ENCODE results near the gene C6orf89. TPM values are rescaled to one million over a fixed set of nuclear protein-coding genes. Genes with fewer than 3 reads are reported as not detected.

C6orf89 gene
- total and polyA plus RNA-seq, 2 of the 13 experiments (the other 11 are each of a cell fraction or from before 2014, with no cell fraction given): 22.1 to 32.2 TPM

DNA sequence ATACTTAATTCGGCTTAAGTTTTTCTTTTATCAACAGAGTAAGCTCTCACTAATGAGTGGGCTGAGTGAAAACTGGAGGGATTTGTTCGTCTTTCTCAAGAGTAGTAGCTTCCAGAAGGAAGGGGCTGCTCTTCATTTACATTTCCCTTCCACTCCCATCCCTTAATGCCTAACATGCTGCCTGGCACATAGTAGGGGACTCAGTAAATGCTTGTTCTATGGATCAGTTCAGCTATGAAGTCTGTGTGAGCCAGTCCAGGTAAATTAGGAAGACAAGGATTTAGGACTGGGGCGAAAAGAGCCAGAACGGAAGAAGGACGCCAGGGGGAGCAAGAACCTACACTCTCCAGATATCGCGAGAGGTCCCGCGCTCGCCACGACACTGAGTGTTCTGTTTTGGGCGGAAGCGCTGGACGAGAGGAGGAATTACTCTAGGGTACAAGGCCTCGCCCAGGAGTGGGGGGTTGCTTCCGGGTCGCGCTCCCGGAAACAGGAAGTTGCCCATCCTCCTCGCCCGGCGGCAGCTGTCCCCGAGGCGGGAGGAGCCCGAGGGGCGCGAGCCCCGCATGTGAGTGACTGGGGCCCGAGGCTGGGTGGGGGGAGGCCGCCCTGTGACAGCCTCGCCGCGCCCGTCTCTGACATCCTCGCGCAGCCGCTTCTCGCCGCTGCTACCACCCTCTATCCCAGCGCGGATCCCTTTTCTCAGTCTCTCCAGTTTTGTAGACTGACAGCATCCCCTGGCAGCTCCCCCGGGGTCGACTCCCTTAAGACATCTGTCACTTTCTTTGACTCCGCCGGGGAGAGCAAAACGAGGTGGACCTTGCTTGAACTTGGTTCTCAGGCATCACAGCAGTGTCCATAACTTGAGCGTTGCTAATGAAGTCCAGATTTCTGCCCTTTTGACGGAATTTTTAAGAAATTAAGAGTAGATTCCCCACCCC lies at the start of gene C6orf89 (continued):
- TF ChIP-seq, protein P1, sequence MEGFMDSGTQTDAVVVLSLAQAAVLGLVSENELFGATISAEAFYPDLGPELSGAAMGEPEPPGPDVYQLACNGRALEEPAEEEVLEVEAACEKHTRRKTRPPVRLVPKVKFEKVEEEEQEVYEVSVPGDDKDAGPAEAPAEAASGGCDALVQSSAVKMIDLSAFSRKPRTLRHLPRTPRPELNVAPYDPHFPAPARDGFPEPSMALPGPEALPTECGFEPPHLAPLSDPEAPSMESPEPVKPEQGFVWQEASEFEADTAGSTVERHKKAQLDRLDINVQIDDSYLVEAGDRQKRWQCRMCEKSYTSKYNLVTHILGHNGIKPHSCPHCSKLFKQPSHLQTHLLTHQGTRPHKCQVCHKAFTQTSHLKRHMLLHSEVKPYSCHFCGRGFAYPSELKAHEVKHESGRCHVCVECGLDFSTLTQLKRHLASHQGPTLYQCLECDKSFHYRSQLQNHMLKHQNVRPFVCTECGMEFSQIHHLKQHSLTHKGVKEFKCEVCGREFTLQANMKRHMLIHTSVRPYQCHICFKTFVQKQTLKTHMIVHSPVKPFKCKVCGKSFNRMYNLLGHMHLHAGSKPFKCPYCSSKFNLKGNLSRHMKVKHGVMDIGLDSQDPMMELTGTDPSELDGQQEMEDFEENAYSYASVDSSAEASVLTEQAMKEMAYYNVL (CRISPR knock-in tag; IDR thresholded peaks at IDR 0.05; ENCODE audit: borderline replicate concordance): peak; percentile 45; the same call in 1 of the 2 replicates
- peak; percentile 86 for TF ChIP-seq ZNF136 (CRISPR knock-in tag; IDR thresholded peaks at IDR 0.05; ENCODE audit: low read depth)
- TF ChIP-seq, protein P2, sequence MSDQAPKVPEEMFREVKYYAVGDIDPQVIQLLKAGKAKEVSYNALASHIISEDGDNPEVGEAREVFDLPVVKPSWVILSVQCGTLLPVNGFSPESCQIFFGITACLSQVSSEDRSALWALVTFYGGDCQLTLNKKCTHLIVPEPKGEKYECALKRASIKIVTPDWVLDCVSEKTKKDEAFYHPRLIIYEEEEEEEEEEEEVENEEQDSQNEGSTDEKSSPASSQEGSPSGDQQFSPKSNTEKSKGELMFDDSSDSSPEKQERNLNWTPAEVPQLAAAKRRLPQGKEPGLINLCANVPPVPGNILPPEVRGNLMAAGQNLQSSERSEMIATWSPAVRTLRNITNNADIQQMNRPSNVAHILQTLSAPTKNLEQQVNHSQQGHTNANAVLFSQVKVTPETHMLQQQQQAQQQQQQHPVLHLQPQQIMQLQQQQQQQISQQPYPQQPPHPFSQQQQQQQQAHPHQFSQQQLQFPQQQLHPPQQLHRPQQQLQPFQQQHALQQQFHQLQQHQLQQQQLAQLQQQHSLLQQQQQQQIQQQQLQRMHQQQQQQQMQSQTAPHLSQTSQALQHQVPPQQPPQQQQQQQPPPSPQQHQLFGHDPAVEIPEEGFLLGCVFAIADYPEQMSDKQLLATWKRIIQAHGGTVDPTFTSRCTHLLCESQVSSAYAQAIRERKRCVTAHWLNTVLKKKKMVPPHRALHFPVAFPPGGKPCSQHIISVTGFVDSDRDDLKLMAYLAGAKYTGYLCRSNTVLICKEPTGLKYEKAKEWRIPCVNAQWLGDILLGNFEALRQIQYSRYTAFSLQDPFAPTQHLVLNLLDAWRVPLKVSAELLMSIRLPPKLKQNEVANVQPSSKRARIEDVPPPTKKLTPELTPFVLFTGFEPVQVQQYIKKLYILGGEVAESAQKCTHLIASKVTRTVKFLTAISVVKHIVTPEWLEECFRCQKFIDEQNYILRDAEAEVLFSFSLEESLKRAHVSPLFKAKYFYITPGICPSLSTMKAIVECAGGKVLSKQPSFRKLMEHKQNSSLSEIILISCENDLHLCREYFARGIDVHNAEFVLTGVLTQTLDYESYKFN (CRISPR knock-in tag; conservative IDR thresholded peaks at IDR 0.05): peak; percentile 79; the same call in 1 of the 2 replicates
- TF ChIP-seq HNRNPH1 (optimal IDR thresholded peaks at IDR 0.05; ENCODE audit: low read depth, low read length): peak; percentile 54
- no peak for TF ChIP-seq KLF13 (CRISPR knock-in tag; IDR thresholded peaks at IDR 0.05)
- peak; percentile 95; the same call in 1 of the 2 replicates for TF ChIP-seq ZBTB20 (CRISPR knock-in tag; IDR thresholded peaks at IDR 0.05; ENCODE audit: borderline replicate concordance, low read depth)
- peak; percentile 86 for TF ChIP-seq ZNF790 (CRISPR knock-in tag; IDR thresholded peaks at IDR 0.05; ENCODE audit: borderline replicate concordance)
- peak; percentile 75; the same call in 1 of the 2 replicates for TF ChIP-seq ZNF567 (CRISPR knock-in tag; IDR thresholded peaks at IDR 0.05; ENCODE audit: borderline replicate concordance)
- TF ChIP-seq RAD21 (CRISPR knock-in tag; IDR thresholded peaks at IDR 0.05): peak; percentile 63; the same call in 1 of the 2 replicates
- TF ChIP-seq BORCS8-MEF2B (CRISPR knock-in tag; IDR thresholded peaks at IDR 0.05): peak; percentile 74
- TF ChIP-seq POGZ (CRISPR knock-in tag; IDR thresholded peaks at IDR 0.05): peak; percentile 99
- TF ChIP-seq HNRNPLL (IDR thresholded peaks at IDR 0.05; ENCODE audit: low read depth, low read length, poor library complexity, severe bottlenecking): peak; percentile 38
- TF ChIP-seq, protein P3, sequence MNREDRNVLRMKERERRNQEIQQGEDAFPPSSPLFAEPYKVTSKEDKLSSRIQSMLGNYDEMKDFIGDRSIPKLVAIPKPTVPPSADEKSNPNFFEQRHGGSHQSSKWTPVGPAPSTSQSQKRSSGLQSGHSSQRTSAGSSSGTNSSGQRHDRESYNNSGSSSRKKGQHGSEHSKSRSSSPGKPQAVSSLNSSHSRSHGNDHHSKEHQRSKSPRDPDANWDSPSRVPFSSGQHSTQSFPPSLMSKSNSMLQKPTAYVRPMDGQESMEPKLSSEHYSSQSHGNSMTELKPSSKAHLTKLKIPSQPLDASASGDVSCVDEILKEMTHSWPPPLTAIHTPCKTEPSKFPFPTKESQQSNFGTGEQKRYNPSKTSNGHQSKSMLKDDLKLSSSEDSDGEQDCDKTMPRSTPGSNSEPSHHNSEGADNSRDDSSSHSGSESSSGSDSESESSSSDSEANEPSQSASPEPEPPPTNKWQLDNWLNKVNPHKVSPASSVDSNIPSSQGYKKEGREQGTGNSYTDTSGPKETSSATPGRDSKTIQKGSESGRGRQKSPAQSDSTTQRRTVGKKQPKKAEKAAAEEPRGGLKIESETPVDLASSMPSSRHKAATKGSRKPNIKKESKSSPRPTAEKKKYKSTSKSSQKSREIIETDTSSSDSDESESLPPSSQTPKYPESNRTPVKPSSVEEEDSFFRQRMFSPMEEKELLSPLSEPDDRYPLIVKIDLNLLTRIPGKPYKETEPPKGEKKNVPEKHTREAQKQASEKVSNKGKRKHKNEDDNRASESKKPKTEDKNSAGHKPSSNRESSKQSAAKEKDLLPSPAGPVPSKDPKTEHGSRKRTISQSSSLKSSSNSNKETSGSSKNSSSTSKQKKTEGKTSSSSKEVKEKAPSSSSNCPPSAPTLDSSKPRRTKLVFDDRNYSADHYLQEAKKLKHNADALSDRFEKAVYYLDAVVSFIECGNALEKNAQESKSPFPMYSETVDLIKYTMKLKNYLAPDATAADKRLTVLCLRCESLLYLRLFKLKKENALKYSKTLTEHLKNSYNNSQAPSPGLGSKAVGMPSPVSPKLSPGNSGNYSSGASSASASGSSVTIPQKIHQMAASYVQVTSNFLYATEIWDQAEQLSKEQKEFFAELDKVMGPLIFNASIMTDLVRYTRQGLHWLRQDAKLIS (CRISPR knock-in tag; IDR thresholded peaks at IDR 0.05): no peak
- TF ChIP-seq, protein P4, sequence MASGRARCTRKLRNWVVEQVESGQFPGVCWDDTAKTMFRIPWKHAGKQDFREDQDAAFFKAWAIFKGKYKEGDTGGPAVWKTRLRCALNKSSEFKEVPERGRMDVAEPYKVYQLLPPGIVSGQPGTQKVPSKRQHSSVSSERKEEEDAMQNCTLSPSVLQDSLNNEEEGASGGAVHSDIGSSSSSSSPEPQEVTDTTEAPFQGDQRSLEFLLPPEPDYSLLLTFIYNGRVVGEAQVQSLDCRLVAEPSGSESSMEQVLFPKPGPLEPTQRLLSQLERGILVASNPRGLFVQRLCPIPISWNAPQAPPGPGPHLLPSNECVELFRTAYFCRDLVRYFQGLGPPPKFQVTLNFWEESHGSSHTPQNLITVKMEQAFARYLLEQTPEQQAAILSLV (CRISPR knock-in tag; IDR thresholded peaks at IDR 0.05; ENCODE audit: borderline replicate concordance): peak; percentile 97
- peak; percentile 93 for TF ChIP-seq NFKBIZ (CRISPR knock-in tag; IDR thresholded peaks at IDR 0.05)
- 0 out of 2 replicates have a peak, but pooled peaks have one; percentile 52 for TF ChIP-seq REL (CRISPR knock-in tag; conservative IDR thresholded peaks at IDR 0.05)

All from HepG2 (cell line).